ENCODE data around the gene NDUFAB1. TPM values are rescaled to one million over a fixed set of nuclear protein-coding genes. Genes with fewer than 3 reads are reported as not detected.
A peak's percentile ranks its signal among the peaks of the same experiment; 100 is the strongest.

The NDUFAB1 gene
- total and polyA plus RNA-seq, 2 of the 13 experiments (the other 11 are each of a cell fraction or from before 2014, with no cell fraction given) = 221 to 601 TPM

DNA sequence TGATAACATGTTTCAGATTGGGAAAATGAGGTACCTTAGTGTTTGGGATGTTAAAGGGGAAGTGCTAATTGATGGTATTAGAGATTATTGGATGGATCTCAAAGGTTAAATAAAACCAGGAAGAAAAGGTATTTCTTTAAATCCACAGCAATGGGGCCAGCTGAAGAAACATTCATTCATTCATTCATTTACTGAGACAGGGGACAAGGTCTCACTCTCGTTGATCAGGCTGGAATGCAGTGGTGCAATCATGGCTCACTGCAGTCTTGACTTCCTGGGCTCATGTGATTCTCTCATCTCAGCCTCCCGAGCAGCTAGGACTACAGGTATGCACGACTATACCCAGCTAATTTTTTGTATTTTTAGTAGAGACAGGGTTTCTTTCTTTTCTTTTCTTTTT is 58.7 kb downstream of the NDUFAB1 start (continued):
- TF ChIP-seq, protein P1, sequence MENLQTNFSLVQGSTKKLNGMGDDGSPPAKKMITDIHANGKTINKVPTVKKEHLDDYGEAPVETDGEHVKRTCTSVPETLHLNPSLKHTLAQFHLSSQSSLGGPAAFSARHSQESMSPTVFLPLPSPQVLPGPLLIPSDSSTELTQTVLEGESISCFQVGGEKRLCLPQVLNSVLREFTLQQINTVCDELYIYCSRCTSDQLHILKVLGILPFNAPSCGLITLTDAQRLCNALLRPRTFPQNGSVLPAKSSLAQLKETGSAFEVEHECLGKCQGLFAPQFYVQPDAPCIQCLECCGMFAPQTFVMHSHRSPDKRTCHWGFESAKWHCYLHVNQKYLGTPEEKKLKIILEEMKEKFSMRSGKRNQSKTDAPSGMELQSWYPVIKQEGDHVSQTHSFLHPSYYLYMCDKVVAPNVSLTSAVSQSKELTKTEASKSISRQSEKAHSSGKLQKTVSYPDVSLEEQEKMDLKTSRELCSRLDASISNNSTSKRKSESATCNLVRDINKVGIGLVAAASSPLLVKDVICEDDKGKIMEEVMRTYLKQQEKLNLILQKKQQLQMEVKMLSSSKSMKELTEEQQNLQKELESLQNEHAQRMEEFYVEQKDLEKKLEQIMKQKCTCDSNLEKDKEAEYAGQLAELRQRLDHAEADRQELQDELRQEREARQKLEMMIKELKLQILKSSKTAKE (CRISPR knock-in tag; IDR thresholded peaks at IDR 0.05; ENCODE audit: borderline replicate concordance) = no peak
- TF ChIP-seq NR3C1 (CRISPR knock-in tag; IDR thresholded peaks at IDR 0.05) (no peak), ESRRA (CRISPR knock-in tag; IDR thresholded peaks at IDR 0.05; ENCODE audit: low read depth) (no peak), SIX4 (CRISPR knock-in tag; IDR thresholded peaks at IDR 0.05) (no peak), ZNF180 (CRISPR knock-in tag; IDR thresholded peaks at IDR 0.05; ENCODE audit: borderline replicate concordance, low read depth) (no peak), ETV5 (CRISPR knock-in tag; IDR thresholded peaks at IDR 0.05; ENCODE audit: borderline replicate concordance) (peak; percentile 36; the same call in 1 of the 2 replicates), ZNF614 (CRISPR knock-in tag; IDR thresholded peaks at IDR 0.05; ENCODE audit: borderline replicate concordance) (no peak), KLF12 (CRISPR knock-in tag; IDR thresholded peaks at IDR 0.05; ENCODE audit: borderline replicate concordance) (no peak), MYNN (CRISPR knock-in tag; IDR thresholded peaks at IDR 0.05; ENCODE audit: low read depth) (no peak), PHF21A (CRISPR knock-in tag; IDR thresholded peaks at IDR 0.05) (no peak), TRIM24 (CRISPR knock-in tag; IDR thresholded peaks at IDR 0.05) (no peak), ZFP36 (IDR thresholded peaks at IDR 0.05; ENCODE audit: borderline replicate concordance, low read depth, low read length, partially characterized antibody) (no peak), ZNF781 (CRISPR knock-in tag; IDR thresholded peaks at IDR 0.05; ENCODE audit: borderline replicate concordance, not compliant biosample characterization) (no peak), ZNF264 (CRISPR knock-in tag; IDR thresholded peaks at IDR 0.05) (no peak)
- TF ChIP-seq, protein P2, sequence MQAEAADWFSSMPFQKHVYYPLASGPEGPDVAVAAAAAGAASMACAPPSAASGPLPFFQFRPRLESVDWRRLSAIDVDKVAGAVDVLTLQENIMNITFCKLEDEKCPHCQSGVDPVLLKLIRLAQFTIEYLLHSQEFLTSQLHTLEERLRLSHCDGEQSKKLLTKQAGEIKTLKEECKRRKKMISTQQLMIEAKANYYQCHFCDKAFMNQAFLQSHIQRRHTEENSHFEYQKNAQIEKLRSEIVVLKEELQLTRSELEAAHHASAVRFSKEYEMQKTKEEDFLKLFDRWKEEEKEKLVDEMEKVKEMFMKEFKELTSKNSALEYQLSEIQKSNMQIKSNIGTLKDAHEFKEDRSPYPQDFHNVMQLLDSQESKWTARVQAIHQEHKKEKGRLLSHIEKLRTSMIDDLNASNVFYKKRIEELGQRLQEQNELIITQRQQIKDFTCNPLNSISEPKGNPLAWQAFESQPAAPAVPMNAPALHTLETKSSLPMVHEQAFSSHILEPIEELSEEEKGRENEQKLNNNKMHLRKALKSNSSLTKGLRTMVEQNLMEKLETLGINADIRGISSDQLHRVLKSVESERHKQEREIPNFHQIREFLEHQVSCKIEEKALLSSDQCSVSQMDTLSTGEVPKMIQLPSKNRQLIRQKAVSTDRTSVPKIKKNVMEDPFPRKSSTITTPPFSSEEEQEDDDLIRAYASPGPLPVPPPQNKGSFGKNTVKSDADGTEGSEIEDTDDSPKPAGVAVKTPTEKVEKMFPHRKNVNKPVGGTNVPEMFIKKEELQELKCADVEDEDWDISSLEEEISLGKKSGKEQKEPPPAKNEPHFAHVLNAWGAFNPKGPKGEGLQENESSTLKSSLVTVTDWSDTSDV (CRISPR knock-in tag; IDR thresholded peaks at IDR 0.05) = no peak
- TF ChIP-seq, protein P3, sequence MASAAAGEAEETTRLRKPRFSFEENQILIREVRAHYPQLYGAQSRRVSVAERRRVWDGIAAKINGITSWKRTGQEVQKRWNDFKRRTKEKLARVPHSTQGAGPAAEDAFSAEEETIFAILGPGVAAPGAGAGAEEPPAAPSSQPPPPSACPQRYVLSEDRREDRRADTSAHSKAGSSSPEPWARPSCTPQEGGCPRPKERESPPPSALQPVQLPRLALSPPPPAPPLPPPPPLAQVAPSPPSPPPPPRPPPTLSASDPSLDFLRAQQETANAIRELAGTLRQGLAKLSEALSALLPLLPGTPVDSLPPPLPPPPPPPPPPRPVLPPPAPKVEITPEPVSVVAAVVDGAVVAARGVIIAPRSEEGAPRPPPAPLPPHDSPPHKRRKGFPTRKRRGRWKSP (CRISPR knock-in tag; IDR thresholded peaks at IDR 0.05) = no peak
- TF ChIP-seq, protein P4, sequence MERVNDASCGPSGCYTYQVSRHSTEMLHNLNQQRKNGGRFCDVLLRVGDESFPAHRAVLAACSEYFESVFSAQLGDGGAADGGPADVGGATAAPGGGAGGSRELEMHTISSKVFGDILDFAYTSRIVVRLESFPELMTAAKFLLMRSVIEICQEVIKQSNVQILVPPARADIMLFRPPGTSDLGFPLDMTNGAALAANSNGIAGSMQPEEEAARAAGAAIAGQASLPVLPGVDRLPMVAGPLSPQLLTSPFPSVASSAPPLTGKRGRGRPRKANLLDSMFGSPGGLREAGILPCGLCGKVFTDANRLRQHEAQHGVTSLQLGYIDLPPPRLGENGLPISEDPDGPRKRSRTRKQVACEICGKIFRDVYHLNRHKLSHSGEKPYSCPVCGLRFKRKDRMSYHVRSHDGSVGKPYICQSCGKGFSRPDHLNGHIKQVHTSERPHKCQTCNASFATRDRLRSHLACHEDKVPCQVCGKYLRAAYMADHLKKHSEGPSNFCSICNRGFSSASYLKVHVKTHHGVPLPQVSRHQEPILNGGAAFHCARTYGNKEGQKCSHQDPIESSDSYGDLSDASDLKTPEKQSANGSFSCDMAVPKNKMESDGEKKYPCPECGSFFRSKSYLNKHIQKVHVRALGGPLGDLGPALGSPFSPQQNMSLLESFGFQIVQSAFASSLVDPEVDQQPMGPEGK (CRISPR knock-in tag; IDR thresholded peaks at IDR 0.05) = no peak
- TF ChIP-seq, protein P5, sequence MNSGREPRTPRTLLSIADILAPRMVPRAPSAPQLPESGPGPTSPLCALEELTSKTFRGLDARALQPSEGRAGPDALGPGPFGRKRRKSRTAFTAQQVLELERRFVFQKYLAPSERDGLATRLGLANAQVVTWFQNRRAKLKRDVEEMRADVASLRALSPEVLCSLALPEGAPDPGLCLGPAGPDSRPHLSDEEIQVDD (CRISPR knock-in tag; IDR thresholded peaks at IDR 0.05; ENCODE audit: borderline replicate concordance) = no peak
- TF ChIP-seq, protein P6, sequence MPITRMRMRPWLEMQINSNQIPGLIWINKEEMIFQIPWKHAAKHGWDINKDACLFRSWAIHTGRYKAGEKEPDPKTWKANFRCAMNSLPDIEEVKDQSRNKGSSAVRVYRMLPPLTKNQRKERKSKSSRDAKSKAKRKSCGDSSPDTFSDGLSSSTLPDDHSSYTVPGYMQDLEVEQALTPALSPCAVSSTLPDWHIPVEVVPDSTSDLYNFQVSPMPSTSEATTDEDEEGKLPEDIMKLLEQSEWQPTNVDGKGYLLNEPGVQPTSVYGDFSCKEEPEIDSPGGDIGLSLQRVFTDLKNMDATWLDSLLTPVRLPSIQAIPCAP (CRISPR knock-in tag; IDR thresholded peaks at IDR 0.05; ENCODE audit: low read depth) = no peak

All from HepG2 (cell line).